DMS 273 (cell line): ENCODE measurements around the gene ACTR5.
"Not testable (repeated sequence)": the region's sequence is repeated elsewhere in the genome, so short reads cannot be mapped to it uniquely, and the experiment has no call there.

ENCODE experiments used
- DNase-seq: peaks from one replicate; lab custom pipeline; 2025; ENCODE audit not compliant: unreplicated experiment; lab: John Stamatoyannopoulos, UW

The ACTR5 gene

GRCh38 chr20:38764567-38765318 lies 16.5 kb downstream of the ACTR5 start:
- DNase-seq: peak; percentile 14

DNA sequence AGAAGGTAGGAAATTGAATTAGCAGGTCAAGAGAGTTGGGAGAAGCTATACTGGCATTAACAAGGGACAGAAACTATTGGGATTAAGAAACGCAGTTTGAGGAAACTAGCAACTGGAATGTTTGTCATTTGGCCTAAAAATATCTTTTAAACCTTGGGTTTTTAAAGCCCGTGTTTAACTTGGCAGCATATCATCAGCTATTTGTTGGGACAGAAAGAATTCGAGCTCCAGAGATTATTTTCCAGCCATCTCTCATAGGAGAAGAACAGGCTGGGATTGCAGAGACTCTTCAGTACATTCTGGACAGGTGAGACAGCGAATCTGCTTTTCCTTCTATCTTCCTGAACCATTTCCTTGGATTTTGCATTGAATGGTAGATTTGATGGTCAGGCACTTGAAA lies 17.8 kb downstream of the ACTR5 start:
- DNase-seq: no peak

DNA sequence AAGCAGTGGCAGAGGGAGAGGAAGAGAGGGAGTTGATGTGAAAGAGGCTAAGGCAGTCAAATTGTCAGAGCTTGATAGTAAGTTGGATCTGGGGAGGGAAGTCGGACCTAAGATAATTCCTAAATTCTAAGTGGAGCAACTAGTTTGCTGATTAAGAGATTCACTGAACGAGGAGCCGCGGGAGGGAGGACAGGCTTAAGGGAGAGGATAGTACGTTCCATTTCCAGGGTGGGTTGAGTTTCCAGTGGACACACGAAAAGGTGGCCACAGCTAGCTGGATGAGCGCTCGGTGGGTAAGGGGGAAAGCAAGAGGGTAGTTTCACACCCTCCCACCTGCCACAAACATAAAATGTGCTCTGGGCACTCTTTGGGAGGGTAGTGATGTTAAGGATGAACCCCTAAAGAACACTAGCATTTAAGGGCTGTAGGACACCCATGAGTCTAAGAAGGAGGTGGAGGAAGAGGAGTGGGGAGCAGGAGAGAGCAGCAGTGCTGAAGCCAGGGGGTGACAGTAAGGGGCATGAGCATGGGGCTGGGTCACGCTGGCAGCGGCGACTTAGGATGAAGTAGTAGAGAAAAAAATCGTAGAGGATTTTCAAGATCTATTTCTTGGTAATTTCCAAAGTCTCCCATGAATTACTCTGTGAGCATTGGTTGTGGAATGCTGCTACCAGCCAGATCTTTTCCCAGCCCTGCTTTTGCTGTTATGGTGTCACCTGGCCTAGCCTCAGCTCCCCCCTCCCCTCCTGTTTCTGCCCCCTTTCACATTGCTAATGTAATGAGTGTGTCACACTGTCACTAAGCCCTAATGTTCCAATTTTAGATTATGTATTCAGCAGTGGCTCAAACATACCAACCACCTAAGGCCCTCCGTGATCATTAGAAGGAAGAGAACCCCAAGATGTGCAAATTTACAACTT lies 21.4 kb downstream of the ACTR5 start:
- no peak for DNase-seq

- DNase-seq: no peak
Measured at GRCh38 chr20:38770546-38770945, 22.3 kb downstream of the ACTR5 start.

DNA sequence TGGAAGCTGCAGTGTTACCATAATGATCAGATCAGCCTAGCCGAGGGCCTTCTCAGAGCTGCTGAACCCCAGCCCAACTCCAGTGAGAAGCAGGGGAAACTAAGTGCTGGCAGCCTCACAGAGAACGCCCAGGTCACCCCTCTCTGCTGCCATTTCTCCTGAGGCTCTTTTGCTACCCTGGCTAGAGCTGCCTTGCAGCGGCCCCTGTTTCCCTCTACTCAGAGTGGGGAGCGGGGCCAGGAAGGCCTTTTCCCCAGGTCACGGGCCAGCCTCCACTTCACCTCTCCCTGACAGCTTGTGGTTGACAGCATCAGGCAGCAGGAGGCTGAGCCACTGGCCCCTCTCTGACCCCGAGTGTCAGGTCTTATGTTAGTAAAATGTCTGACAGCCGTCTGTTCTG lies 22.7 kb downstream of the ACTR5 start:
- no peak for DNase-seq

GRCh38 chr20:38771621-38772020 lies 23.4 kb downstream of the ACTR5 start:
- no peak for DNase-seq

- no peak for DNase-seq
Measured at GRCh38 chr20:38774167-38774566, 25.9 kb downstream of the ACTR5 start.

DNA sequence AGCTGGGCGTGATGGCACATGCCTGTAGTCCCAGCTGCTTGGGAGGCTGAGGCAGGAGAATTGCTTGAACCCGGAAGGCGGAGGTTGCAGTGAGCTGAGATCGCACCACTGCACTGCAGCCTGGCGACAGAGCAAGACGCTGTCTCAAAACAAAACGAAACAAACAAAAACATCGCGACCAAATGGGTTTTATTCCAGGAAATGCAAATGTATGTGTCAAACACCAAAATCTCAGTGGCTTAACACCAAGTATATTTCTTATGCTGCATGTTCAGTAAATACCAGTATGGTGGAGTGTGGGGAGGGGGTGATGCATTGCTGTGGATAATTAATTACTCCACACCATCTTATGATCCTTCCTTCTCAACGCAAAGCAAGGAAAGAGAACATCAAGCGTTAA lies 28.1 kb downstream of the ACTR5 start:
- DNase-seq: no peak

DNA sequence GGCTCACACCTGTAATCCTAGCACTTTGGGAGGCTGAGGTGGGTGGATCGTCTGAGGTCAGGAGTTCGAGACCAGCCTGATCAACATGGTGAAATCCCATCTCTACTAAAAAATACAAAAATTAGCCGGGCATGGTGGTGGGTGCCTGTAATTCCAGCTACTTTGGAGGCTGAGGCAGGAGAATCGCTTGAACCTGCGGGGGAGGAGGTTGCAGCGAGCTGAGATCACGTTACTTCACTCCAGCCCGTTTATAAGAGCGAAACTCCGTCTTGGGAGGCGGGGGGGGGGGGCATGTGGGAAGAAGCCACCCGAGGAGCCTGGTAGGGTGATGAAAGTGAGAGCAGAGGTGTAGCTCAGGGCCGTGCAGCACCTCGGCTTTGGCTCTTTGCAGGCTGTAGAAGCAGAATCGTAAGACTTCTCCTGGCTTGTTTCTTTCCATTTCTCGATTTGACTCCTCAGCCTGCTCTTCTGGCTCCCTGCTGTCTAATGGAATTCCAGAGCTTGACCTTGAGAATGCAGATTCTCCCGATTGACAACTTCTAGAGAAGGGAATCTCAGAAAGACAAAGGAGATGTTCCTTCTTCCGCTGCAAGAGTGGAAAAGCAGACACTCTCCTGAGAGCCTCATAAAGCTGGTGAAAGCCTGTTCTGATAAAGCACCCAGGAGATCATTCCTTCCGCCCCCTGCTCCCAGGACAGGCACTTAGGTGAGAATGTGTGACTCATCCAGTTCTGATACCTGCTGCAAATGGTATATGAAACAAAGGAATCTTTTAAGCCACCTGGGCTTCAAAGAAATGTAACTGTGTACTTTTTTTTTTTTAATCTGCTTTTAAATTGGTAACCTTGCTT lies 31.2 kb downstream of the ACTR5 start:
- DNase-seq: no peak

DNA sequence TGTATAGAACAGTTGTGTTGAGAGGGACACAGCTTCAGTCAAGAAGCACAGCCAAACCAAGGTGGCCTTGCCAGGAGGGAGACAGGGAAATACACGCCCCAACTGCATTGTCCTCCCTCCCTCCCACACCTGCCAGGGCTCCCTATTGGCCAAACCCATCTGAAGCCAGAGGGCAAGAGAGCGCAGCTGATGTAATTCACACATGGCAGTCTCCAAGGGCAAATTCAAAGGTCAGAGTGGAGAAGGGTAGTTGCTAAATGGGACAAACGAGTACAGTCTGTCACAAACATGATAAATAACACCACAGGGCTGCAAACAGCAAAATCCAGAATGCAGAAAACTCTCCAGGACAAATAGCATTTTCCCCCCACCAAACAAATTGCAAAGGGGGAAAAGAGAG lies 34.0 kb downstream of the ACTR5 start:
- no peak for DNase-seq

DNA sequence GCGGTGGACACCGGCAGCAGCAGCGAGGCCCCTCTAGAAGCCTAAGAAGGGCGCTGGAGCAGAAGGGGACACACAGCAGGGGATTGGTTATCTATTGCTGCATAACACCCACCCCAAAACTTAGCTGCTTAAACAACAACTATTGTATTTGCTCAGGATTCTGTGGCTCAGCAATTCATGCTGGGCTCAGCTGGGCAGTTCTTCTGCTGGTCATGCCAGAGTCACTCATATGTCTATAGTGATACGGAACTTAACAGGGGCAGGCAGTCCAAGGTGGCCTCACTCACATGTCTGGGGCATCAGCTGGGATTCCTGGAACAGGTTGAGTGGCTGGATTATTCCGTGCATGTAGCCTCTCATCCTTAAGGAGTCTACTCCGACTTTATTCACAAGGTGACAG lies 39.6 kb downstream of the ACTR5 start:
- DNase-seq: no peak

DNA sequence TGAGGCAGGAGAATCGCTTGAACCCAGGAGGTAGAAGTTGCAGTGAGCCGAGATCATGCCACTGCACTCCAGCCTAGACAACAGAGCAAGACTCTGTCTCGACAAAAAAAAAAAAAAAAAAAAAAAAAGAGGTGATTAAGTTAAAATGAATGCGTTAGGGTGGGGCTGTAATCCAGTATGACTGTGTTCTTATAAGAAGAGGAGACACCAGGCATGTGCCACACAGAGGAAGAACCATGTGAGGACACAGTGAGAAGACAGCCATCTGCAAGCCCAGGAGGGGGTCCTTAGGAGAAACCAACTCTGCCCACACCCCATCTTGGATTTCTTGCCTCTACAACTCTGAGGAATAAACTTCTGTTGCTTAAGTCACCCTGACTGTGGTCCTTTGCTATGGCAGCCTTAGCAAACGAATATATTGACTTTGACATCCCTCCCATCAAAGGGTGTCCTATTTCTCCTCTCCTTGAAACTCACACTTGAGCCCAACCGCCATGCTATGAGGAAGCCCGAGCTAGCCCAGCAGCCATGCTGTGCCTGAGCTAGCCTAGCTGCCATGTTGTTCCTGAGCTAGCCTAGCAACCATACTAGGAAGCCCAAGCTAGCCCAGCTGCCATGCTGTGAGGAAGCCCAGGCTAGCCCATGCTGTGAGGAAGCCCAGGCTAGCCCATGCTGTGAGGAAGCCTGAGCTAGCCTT lies 41.4 kb downstream of the ACTR5 start:
- no peak for DNase-seq

DNA sequence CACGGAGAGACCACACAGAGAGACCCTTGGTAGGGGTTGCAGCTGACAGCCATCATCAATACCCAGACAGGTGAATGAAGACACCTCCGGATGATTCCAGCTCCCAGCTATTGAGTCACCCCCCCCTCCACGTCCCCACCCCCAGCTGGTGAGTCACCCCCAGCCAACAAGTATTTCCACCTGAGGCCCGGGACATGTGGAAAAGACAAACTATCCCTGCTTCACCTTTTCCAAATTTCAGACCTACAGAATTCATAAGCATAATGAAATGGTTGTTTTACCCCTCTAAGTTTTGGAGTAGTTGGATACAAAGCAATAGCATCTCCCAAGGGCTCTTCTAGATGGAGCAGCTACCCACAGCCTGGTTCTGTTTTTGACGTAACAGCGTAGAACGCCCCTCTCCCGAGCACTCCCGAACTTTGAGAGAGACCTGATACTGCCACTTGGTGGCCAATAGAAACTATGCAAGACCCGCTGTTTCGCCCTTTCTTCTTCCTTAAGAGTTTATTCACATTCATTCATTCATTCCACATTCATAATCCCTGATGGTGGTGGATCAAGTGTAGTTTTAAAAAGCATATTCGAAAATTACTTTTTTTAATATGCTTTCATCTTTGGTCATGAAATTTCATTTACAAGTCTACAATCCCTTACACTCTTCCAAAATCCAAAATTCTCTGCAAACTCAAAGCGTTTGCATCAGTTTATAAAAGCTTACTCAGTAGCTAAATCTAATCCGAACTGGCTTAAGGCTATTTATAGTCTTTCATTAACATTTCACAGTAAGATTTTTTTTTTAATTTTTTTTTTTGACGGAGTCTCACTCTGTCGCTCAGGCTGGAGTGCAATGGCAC lies 42.2 kb downstream of the ACTR5 start:
- peak; percentile 88 for DNase-seq

- no peak for DNase-seq
Measured at GRCh38 chr20:38791291-38791690, 43.0 kb downstream of the ACTR5 start.

DNA sequence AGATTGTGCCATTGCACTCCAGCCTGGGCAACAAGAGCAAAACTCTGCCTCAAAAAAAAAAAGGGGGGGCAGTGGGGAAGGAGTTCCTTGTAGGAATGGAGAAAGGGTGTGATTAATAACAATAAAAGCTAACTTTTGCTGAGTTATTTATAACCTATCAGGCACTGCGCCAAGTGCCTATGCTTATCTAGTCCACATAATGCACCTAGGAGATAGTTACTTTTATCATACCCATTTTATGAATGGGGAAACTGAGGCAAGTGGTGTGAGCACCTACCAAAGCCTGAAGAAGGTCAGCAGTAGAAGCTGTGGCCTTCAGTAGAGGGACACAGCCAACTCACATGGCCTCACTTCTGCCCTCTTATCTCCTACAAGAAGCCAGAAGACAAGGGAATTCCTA lies 43.7 kb downstream of the ACTR5 start:
- DNase-seq: no peak

DNA sequence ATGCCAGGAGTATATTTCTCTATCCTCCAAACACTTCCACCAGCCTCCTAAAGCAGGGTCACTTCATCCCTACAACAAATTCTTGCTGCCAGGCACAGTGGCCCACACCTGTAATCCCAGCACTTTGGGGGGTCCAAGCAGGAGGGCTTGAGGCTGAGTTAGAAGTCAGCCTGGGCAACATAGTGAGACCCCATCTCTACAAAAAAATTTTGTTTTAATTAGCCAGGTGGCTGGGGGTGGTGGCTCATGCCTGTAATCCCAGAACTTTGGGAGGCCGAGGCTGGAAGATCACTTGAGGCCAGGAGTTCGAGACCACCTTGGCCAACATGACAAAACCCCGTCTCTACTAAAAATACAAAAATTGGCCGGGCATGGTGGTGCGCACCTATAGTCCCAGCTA lies 45.8 kb downstream of the ACTR5 start:
- DNase-seq: not testable (repeated sequence)

GRCh38 chr20:38798266-38798665 lies 50.0 kb downstream of the ACTR5 start:
- DNase-seq: no peak

- DNase-seq: no peak
Measured at GRCh38 chr20:38799203-38799602, 50.9 kb downstream of the ACTR5 start.

DNA sequence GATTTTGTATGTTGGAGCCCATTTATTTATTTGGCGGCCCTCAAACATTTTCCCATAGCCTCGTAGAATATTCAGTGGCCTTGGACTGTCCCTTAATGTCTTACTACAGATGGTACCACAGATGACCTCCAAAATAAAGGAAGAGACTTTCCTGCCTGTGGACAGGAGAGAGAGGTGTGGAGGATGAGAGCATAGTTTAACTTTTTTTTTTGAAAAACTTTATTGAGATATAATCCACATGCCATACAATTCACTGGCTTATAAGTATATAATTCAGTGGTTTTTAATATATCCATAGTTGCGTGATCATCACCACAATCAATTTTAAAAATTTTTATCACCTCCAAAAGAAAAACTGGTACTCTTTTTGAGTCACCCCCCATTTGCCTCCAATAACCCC lies 52.6 kb downstream of the ACTR5 start:
- no peak for DNase-seq

GRCh38 chr20:38804221-38804620 lies 56.0 kb downstream of the ACTR5 start:
- no peak for DNase-seq
